A673 (cell line): ENCODE data around the gene ZFP36L2. TPM values are rescaled to one million over a fixed set of nuclear protein-coding genes. Genes with fewer than 3 reads are reported as not detected.

Experiments used
- BruUV-seq: library from RNA; stranded (reverse); fragments of 400-500 nt; replicated peaks from 2 replicates; lab custom pipeline; 2021; lab: Mats Ljungman, UMichigan
- CTCF ChIA-PET: fragments of 300-600 bp; sonication (Branson Sonifier 250); formaldehyde crosslinking; loops from one replicate; lab custom pipeline; 2022; ENCODE audit warnings: antibody characterized with exemption; lab: Charles Lee
- POLR2A ChIA-PET: fragments of 300-600 bp; sonication (Branson Sonifier 250); formaldehyde crosslinking; loops from one replicate; lab custom pipeline; 2022; ENCODE audit warnings: antibody characterized with exemption; ENCODE audit not compliant: low non-redundant PET; lab: Charles Lee
- DNase-seq: peaks from one replicate; pipeline ENCODE4 v3.0.0-alpha.2; 2015; ENCODE audit warnings: low spot score
- H3K27ac ChIP-seq: fragments of 200-600 bp; sonication (generic); 2 replicates; pipeline ENCODE4 v1.5.1; 2016; ENCODE audit warnings: mixed run types, low read depth, mild to moderate bottlenecking, mixed read lengths, antibody characterized with exemption, low read length; ENCODE audit not compliant: poor library complexity, severe bottlenecking
- H3K27me3 ChIP-seq: fragments of 200-600 bp; sonication (generic); replicated peaks from 2 replicates; pipeline ENCODE4 v1.6.1; 2017; ENCODE audit warnings: mixed run types, low read depth, mild to moderate bottlenecking, mixed read lengths, antibody characterized with exemption, low read length; ENCODE audit not compliant: insufficient read depth, poor library complexity
- H3K36me3 ChIP-seq: fragments of 200-600 bp; sonication (generic); 2 replicates; pipeline ENCODE4 v1.6.1; 2016; ENCODE audit warnings: mixed run types, mild to moderate bottlenecking, mixed read lengths, antibody characterized with exemption, low read length; ENCODE audit not compliant: insufficient read depth, poor library complexity, severe bottlenecking
- H3K4me1 ChIP-seq: fragments of 200-600 bp; sonication (generic); 2 replicates; pipeline ENCODE4 v1.6.1; 2017; ENCODE audit warnings: mixed run types, mild to moderate bottlenecking, mixed read lengths, antibody characterized with exemption, low read length; ENCODE audit not compliant: insufficient read depth, poor library complexity, severe bottlenecking
- H3K4me3 ChIP-seq: fragments of 200-600 bp; sonication (generic); 2 replicates; pipeline ENCODE4 v1.5.1; 2016; ENCODE audit warnings: low read depth, mixed run types, mild to moderate bottlenecking, mixed read lengths, low read length; ENCODE audit not compliant: poor library complexity, severe bottlenecking
- H3K9me3 ChIP-seq: fragments of 200-600 bp; sonication (generic); 2 replicates; pipeline ENCODE4 v1.6.1; 2016; ENCODE audit warnings: mixed run types, low read depth, mild to moderate bottlenecking, mixed read lengths, antibody characterized with exemption, low read length; ENCODE audit not compliant: poor library complexity, severe bottlenecking
- EZH2 ChIP-seq: fragments of 200-600 bp; sonication (generic); IDR thresholded peaks from 2 replicates; pipeline ENCODE4 v1.6.1; 2017; ENCODE audit warnings: borderline replicate concordance, low read depth, mild to moderate bottlenecking, mixed read lengths, antibody characterized with exemption, low read length; ENCODE audit not compliant: poor library complexity, severe bottlenecking
- intact Hi-C: fragments of 100-400 bp; cut with micrococcal nuclease; formaldehyde crosslinking; loops from one replicate; pipeline ENCODE4 v1.10.0; 2022; ENCODE audit not compliant: unreplicated experiment
- total RNA-seq: library from RNA; stranded (reverse); gene quantifications from 2 replicates; pipeline ENCODE4 v1.2.3, GENCODE V29; 2021
- TF ChIP-seq, protein P1 (sequence below): fragments of 300-800, 200-600 bp; sonication (generic); conservative IDR thresholded peaks from 2 replicates; pipeline ENCODE4 v1.5.1; 2017; ENCODE audit warnings: low read depth, mild to moderate bottlenecking, antibody characterized with exemption, low read length, moderate library complexity, mixed read lengths

ZFP36L2 gene
- total RNA-seq, 1 experiment from 2014 or later = 23.4 TPM

- no peak for DNase-seq
- H3K27me3 ChIP-seq = no peaks in the 10 kb centered on the region
- H3K27ac ChIP-seq = no peak overlapping the region
- no peaks in the 10 kb centered on the region for H3K9me3 ChIP-seq
- peaks cover 16% of the 10 kb centered on the region for H3K4me1 ChIP-seq
- BruUV-seq = no TSS peak
- no peak overlapping the region for H3K4me3 ChIP-seq
- intact Hi-C loops = no loop called here
- no peaks in the 10 kb centered on the region for H3K36me3 ChIP-seq
- no peak for TF ChIP-seq EZH2
- TF ChIP-seq, protein P1, sequence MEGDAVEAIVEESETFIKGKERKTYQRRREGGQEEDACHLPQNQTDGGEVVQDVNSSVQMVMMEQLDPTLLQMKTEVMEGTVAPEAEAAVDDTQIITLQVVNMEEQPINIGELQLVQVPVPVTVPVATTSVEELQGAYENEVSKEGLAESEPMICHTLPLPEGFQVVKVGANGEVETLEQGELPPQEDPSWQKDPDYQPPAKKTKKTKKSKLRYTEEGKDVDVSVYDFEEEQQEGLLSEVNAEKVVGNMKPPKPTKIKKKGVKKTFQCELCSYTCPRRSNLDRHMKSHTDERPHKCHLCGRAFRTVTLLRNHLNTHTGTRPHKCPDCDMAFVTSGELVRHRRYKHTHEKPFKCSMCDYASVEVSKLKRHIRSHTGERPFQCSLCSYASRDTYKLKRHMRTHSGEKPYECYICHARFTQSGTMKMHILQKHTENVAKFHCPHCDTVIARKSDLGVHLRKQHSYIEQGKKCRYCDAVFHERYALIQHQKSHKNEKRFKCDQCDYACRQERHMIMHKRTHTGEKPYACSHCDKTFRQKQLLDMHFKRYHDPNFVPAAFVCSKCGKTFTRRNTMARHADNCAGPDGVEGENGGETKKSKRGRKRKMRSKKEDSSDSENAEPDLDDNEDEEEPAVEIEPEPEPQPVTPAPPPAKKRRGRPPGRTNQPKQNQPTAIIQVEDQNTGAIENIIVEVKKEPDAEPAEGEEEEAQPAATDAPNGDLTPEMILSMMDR = no peak
- ChIA-PET POLR2A (no interaction called here), CTCF (interaction anchor here (0.5 kb wide), 1 partner anchor 13 kb away, joined by 10 read pairs; no protein-coding TSS in a partner anchor)
Measured at GRCh38 chr2:43230351-43230885, 4.0 kb upstream of the ZFP36L2 start.

GRCh38 chr2:43228756-43229659 is 2.6 kb upstream of the ZFP36L2 start:
- BruUV-seq = no TSS peak
- TF ChIP-seq EZH2 = no peak
- TF ChIP-seq, protein P1 = no peak
- Histone ChIP-seq H3K4me3 (no peak overlapping the region), H3K36me3 (peaks cover 2% of the 10 kb centered on the region), H3K9me3 (no peaks in the 10 kb centered on the region), H3K27me3 (no peaks in the 10 kb centered on the region), H3K4me1 (peaks cover 18% of the 10 kb centered on the region), H3K27ac (no peak overlapping the region)
- ChIA-PET CTCF (interaction anchor here (0.5 to 3.4 kb wide), 5 partner anchors 152 to 353 kb away, joined by 3 to 14 read pairs (median 4); no protein-coding TSS in a partner anchor), POLR2A (interaction anchor here (0.6 kb wide), 1 partner anchor 49 kb away, joined by 4 read pairs; no protein-coding TSS in a partner anchor)
- DNase-seq = no peak
- intact Hi-C loops = loop anchor here (2.0 to 10.0 kb wide), 7 partner anchors 102 to 400 kb away; no protein-coding TSS in a partner anchor

DNA sequence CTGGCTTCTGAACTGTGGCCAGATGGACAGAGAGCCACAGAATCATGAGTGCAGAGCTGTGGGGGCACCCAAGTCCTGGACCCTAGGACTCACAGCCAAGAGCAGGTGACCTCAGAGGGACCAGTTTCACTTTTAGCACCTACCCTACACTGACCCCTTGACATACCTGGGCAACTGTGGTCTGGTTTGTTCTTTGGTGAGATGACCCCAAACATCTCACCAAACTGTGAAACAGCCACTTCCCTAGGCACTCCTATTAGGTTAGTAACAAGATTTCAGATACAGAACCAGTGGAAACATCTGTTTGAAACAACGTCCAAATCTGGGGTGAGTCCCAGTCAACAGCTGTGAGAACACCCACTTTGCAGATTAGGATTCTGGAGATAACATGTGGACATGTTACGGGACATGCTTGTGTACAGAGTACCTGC is 1.9 kb upstream of the ZFP36L2 start:
- intact Hi-C loops = loop anchor here (2.0 to 10.0 kb wide), 7 partner anchors 102 to 400 kb away; no protein-coding TSS in a partner anchor

More for the DNA sequence above, 1.9 kb upstream of the ZFP36L2 start:
- Histone ChIP-seq H3K36me3 (peaks cover 9% of the 10 kb centered on the region), H3K9me3 (no peaks in the 10 kb centered on the region), H3K27me3 (no peaks in the 10 kb centered on the region), H3K4me3 (no peak overlapping the region), H3K4me1 (peaks cover 24% of the 10 kb centered on the region), H3K27ac (no peak overlapping the region)
- DNase-seq = no peak
- ChIA-PET POLR2A (no interaction called here), CTCF (interaction anchor here (0.6 to 3.4 kb wide), 3 partner anchors 242 to 256 kb away, joined by 6 to 14 read pairs (median 9); no protein-coding TSS in a partner anchor)
- TF ChIP-seq, protein P1 = no peak
- TF ChIP-seq EZH2 = no peak
- BruUV-seq = TSS peak; percentile 43
